Osteoblast (primary cell): Measurements from ENCODE around the gene RHAG. TPM values are rescaled to one million over a fixed set of nuclear protein-coding genes. Genes with fewer than 3 reads are reported as not detected.

Experiments
- DNase-seq: peaks from one replicate; pipeline ENCODE4 v3.0.0; 2011; ENCODE audit warnings: low spot score, mixed read lengths; ENCODE audit not compliant: insufficient read length; ENCODE audit errors: missing footprints
- H2AFZ ChIP-seq: 2 replicates; pipeline ENCODE4 v1.6.0; 2011; ENCODE audit warnings: mild to moderate bottlenecking, low read length
- H3K27ac ChIP-seq: 2 replicates; pipeline ENCODE4 v1.5.1; 2011; ENCODE audit warnings: mild to moderate bottlenecking, low read depth, low read length, moderate library complexity
- H3K27me3 ChIP-seq: 2 replicates; pipeline ENCODE4 v1.6.0; 2012; ENCODE audit warnings: mild to moderate bottlenecking, control low read depth, inconsistent platforms, low read length, moderate library complexity; ENCODE audit not compliant: insufficient read depth
- H3K36me3 ChIP-seq: 2 replicates; pipeline ENCODE4 v1.5.1; 2011; ENCODE audit warnings: mild to moderate bottlenecking, low read length, control low read depth, moderate library complexity; ENCODE audit not compliant: insufficient read depth
- H3K4me1 ChIP-seq: 2 replicates; pipeline ENCODE4 v1.5.1; 2011; ENCODE audit warnings: mild to moderate bottlenecking, low read length, control low read depth, moderate library complexity; ENCODE audit not compliant: insufficient read depth
- H3K4me2 ChIP-seq: 2 replicates; pipeline ENCODE4 v1.6.0; 2011; ENCODE audit warnings: mild to moderate bottlenecking, low read length; ENCODE audit not compliant: insufficient read depth
- H3K4me3 ChIP-seq: fragments of 200-600 bp; sonication (generic); 3 replicates; pipeline ENCODE4 v1.5.1; 2012; ENCODE audit warnings: mild to moderate bottlenecking, low read length, inconsistent platforms; ENCODE audit not compliant: insufficient read depth
- H3K79me2 ChIP-seq: 2 replicates; pipeline ENCODE4 v1.6.0; 2012; ENCODE audit warnings: mild to moderate bottlenecking, low read length, control low read depth, inconsistent platforms; ENCODE audit not compliant: insufficient read depth
- H3K9me3 ChIP-seq: 2 replicates; pipeline ENCODE4 v1.5.1; 2011; ENCODE audit warnings: low read depth, low read length, control low read depth
- H4K20me1 ChIP-seq: 2 replicates; pipeline ENCODE4 v1.6.0; 2012; ENCODE audit warnings: mild to moderate bottlenecking, low read length, control low read depth; ENCODE audit not compliant: insufficient read depth
- CTCF ChIP-seq: IDR thresholded peaks from 2 replicates; pipeline ENCODE4 v1.5.1; 2011; ENCODE audit warnings: mild to moderate bottlenecking, low read depth, low read length, moderate library complexity; ENCODE audit errors: extremely low read depth
- total RNA-seq: library from RNA; depleted of rRNA; stranded (reverse); fragments of >200 nt; gene quantifications from 2 replicates; pipeline ENCODE4 v1.2.3, GENCODE V29; 2012

Gene RHAG
- total RNA-seq, 1 donor: not detected

GRCh38 chr6:49651239-49651638 is 14.6 kb upstream of the RHAG start:
- Histone ChIP-seq H3K4me2 (no peak overlapping the region), H3K9me3 (no peaks in the 10 kb centered on the region), H3K27ac (no peak overlapping the region), H4K20me1 (no peaks in the 10 kb centered on the region), H3K27me3 (no peaks in the 10 kb centered on the region), H3K4me1 (no peaks in the 10 kb centered on the region), H3K4me3 (no peak overlapping the region), H3K36me3 (no peaks in the 10 kb centered on the region), H3K79me2 (no peaks in the 10 kb centered on the region), H2AFZ (no peak overlapping the region)
- no peak for TF ChIP-seq CTCF
- no peak for DNase-seq

GRCh38 chr6:49649988-49650387 is 13.3 kb upstream of the RHAG start:
- DNase-seq: no peak
- Histone ChIP-seq H3K9me3 (no peaks in the 10 kb centered on the region), H4K20me1 (no peaks in the 10 kb centered on the region), H3K36me3 (no peaks in the 10 kb centered on the region), H2AFZ (no peak overlapping the region), H3K4me3 (no peak overlapping the region), H3K27ac (no peak overlapping the region), H3K27me3 (no peaks in the 10 kb centered on the region), H3K4me2 (no peak overlapping the region), H3K79me2 (no peaks in the 10 kb centered on the region), H3K4me1 (no peaks in the 10 kb centered on the region)
- no peak for TF ChIP-seq CTCF

GRCh38 chr6:49648036-49648435 is 11.4 kb upstream of the RHAG start:
- Histone ChIP-seq H3K9me3 (no peaks in the 10 kb centered on the region), H4K20me1 (no peaks in the 10 kb centered on the region), H3K36me3 (no peaks in the 10 kb centered on the region), H3K4me3 (no peak overlapping the region), H3K79me2 (no peaks in the 10 kb centered on the region), H3K27me3 (no peaks in the 10 kb centered on the region), H3K27ac (no peak overlapping the region), H2AFZ (no peak overlapping the region), H3K4me2 (no peak overlapping the region), H3K4me1 (no peaks in the 10 kb centered on the region)
- no peak for TF ChIP-seq CTCF
- DNase-seq: no peak

GRCh38 chr6:49647476-49647875 is 10.8 kb upstream of the RHAG start:
- Histone ChIP-seq H3K79me2 (no peaks in the 10 kb centered on the region), H3K9me3 (no peaks in the 10 kb centered on the region)

More at GRCh38 chr6:49647476-49647875, 10.8 kb upstream of the RHAG start:
- no peak overlapping the region for H2AFZ ChIP-seq
- TF ChIP-seq CTCF: no peak
- no peaks in the 10 kb centered on the region for H3K36me3 ChIP-seq
- H3K27ac ChIP-seq: no peak overlapping the region
- no peak overlapping the region for H3K4me3 ChIP-seq
- H3K27me3 ChIP-seq: no peaks in the 10 kb centered on the region
- H3K4me1 ChIP-seq: no peaks in the 10 kb centered on the region
- no peak overlapping the region for H3K4me2 ChIP-seq
- no peak for DNase-seq
- H4K20me1 ChIP-seq: no peaks in the 10 kb centered on the region
